Measurements from ENCODE around the gene CCZ1B.
A peak's percentile ranks its signal among the peaks of the same experiment; 100 is the strongest.
"Not testable (repeated sequence)": the region's sequence is repeated elsewhere in the genome, so short reads cannot be mapped to it uniquely, and the experiment has no call there.

CCZ1B gene

DNA sequence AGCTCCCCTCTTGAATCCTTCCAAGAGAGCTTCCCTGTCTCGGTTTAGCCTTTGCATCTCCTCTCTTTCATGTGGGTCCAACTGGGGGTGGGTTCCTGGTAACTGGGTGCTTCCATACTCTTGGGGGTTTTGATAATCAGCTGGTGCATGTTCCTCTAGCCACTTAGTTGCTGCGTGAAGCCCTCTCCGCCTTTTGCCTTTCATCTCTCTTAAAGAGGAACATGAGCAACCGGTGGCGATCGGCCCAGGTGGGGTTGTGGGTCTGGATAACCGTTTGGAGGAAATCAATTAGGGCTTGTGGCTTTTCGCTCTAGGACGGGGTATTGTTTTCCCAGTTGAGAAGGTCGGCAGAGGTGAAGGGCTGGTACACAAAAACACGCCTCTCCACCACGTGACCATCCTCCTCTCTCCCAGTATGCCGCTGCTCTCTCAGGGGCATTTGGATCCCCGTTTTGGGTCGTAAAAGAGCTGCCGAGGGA lies 19.9 kb upstream of the CCZ1B start:
- Histone ChIP-seq H3K4me3 (ENCODE audit: low read length, poor library complexity, severe bottlenecking) (peak overlapping the region; percentile 58), H2AFZ (ENCODE audit: low read length) (peak overlapping the region; percentile 81), H3K4me2 (ENCODE audit: low read depth, low read length, poor library complexity, severe bottlenecking) (peak overlapping the region; percentile 62), H3K9ac (ENCODE audit: low read depth, low read length, poor library complexity, severe bottlenecking) (peak overlapping the region; percentile 43)
- H3K36me3 ChIP-seq (ENCODE audit: insufficient read depth, low read length); H3F3A ChIP-seq (ENCODE audit: low read depth); H3K27me3 ChIP-seq (ENCODE audit: insufficient read depth, low read length, poor library complexity, severe bottlenecking); H4K20me1 ChIP-seq (ENCODE audit: insufficient read depth, low read length, poor library complexity, severe bottlenecking); H3K4me1 ChIP-seq (ENCODE audit: insufficient read depth, low read length, poor library complexity, severe bottlenecking); H3K9me3 ChIP-seq (ENCODE audit: insufficient read depth, low read depth, low read length); H3K79me2 ChIP-seq (ENCODE audit: insufficient read depth, low read length); H3K9me2 ChIP-seq (replicated peaks; ENCODE audit: low read depth, low read length): not testable (repeated sequence)

DNA sequence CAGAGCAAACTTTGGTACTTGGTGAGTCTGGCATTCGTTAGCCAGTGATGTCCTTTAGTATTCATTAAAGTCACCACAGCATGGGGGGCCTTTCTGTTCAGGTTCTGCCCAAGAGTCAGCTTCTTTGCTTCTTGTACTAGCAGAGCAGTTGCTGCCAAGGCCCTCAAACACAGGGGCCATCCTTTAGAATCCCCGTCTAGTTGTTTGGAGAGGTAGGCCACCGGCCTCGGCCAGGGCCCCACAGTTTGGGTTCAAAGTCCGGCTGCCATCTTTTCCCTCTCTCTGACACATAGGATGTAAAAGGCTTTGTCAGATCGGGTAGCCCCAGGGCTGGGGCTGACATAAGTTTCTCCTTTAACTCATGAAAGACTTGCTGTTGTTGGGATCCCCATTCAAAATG lies 17.6 kb upstream of the CCZ1B start:
- H3K4me3 ChIP-seq (ENCODE audit: low read length, poor library complexity, severe bottlenecking); H3K9me3 ChIP-seq (ENCODE audit: insufficient read depth, low read depth, low read length); H3K9me2 ChIP-seq (replicated peaks; ENCODE audit: low read depth, low read length); H3K36me3 ChIP-seq (ENCODE audit: insufficient read depth, low read length); H4K20me1 ChIP-seq (ENCODE audit: insufficient read depth, low read length, poor library complexity, severe bottlenecking); H3K4me1 ChIP-seq (ENCODE audit: insufficient read depth, low read length, poor library complexity, severe bottlenecking); H3K4me2 ChIP-seq (ENCODE audit: low read depth, low read length, poor library complexity, severe bottlenecking); H3K27me3 ChIP-seq (ENCODE audit: insufficient read depth, low read length, poor library complexity, severe bottlenecking); H3K79me2 ChIP-seq (ENCODE audit: insufficient read depth, low read length); H3K9ac ChIP-seq (ENCODE audit: low read depth, low read length, poor library complexity, severe bottlenecking); H2AFZ ChIP-seq (ENCODE audit: low read length); H3F3A ChIP-seq (ENCODE audit: low read depth): not testable (repeated sequence)

DNA sequence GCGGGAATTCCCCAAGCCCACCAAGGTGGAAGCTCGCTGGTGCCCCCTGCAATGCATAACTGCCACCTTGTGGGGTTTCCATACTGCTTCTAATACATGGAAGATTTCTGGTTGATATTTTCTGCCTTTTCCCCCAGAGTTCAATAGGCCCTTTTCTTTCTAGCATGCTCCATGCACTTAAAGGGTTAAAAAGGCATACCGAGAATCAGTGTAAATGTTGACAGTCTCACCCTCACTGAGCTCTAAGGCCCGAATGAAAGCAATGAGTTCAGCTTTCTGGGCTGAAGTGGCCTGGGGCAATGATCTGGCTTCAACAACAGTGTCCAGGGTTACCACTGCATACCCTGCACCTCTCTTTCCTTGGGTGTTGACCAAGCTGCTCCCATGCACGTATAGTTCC lies 17.0 kb upstream of the CCZ1B start:
- H2AFZ ChIP-seq (ENCODE audit: low read length); H3K9me3 ChIP-seq (ENCODE audit: insufficient read depth, low read depth, low read length); H4K20me1 ChIP-seq (ENCODE audit: insufficient read depth, low read length, poor library complexity, severe bottlenecking); H3K36me3 ChIP-seq (ENCODE audit: insufficient read depth, low read length); H3F3A ChIP-seq (ENCODE audit: low read depth); H3K9me2 ChIP-seq (replicated peaks; ENCODE audit: low read depth, low read length); H3K4me2 ChIP-seq (ENCODE audit: low read depth, low read length, poor library complexity, severe bottlenecking); H3K9ac ChIP-seq (ENCODE audit: low read depth, low read length, poor library complexity, severe bottlenecking); H3K4me1 ChIP-seq (ENCODE audit: insufficient read depth, low read length, poor library complexity, severe bottlenecking); H3K79me2 ChIP-seq (ENCODE audit: insufficient read depth, low read length); H3K4me3 ChIP-seq (ENCODE audit: low read length, poor library complexity, severe bottlenecking); H3K27me3 ChIP-seq (ENCODE audit: insufficient read depth, low read length, poor library complexity, severe bottlenecking): not testable (repeated sequence)

DNA sequence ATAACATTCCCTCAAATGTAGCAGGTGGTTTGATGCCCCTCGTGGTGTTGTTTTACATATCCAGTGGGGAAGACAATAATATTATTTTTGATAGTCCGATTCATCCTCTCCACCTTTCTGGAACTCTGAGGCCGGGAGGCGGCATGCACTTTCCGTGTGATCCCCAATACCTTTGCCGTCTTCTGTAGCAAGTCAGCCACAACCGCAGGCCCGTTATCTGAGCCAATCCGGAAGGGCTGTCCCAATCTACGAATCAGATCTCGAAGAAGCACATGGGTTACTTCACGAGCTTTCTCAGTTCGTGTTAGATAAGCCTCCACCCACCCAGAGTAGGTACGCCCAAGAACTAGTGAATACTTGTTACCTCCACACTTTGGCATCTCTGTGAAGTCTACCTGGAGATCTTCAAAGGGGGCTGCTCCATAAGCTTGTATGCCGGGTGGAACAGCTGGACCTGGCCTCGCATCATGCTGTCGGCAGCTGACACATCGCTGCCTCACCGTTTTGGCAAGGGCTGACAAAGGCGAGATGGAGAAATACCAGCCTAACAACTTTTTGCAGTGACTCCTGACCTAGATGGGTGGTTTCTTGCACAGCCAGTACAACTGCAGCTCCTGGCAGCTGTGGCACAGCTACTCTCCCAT lies 16.3 kb upstream of the CCZ1B start:
- H3F3A ChIP-seq (ENCODE audit: low read depth); H4K20me1 ChIP-seq (ENCODE audit: insufficient read depth, low read length, poor library complexity, severe bottlenecking); H3K4me3 ChIP-seq (ENCODE audit: low read length, poor library complexity, severe bottlenecking); H3K9me2 ChIP-seq (replicated peaks; ENCODE audit: low read depth, low read length); H2AFZ ChIP-seq (ENCODE audit: low read length); H3K9me3 ChIP-seq (ENCODE audit: insufficient read depth, low read depth, low read length); H3K79me2 ChIP-seq (ENCODE audit: insufficient read depth, low read length); H3K9ac ChIP-seq (ENCODE audit: low read depth, low read length, poor library complexity, severe bottlenecking); H3K36me3 ChIP-seq (ENCODE audit: insufficient read depth, low read length); H3K4me1 ChIP-seq (ENCODE audit: insufficient read depth, low read length, poor library complexity, severe bottlenecking); H3K27me3 ChIP-seq (ENCODE audit: insufficient read depth, low read length, poor library complexity, severe bottlenecking); H3K4me2 ChIP-seq (ENCODE audit: low read depth, low read length, poor library complexity, severe bottlenecking): not testable (repeated sequence)

DNA sequence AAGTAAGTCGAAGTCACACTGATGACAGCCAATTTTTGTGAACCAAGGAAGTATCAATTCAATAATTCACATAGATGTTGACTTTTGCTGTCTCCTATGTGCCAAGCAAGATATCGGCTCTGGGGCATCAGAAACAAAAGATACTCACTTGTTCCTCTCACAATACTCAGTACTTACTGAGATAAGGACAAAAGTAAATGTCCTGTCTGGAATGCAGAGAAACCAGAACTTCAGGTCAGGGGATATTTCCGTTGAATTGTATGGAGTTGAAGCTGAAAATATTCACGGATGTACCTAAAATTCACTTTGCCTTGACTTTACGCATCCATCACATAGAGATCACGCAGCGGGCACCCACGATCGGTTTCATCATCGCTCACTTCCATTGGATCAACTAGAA lies 11.0 kb upstream of the CCZ1B start:
- peaks cover 16% of the 10 kb centered on the region for H3K27me3 ChIP-seq (ENCODE audit: insufficient read depth, low read length, poor library complexity, severe bottlenecking)

DNA sequence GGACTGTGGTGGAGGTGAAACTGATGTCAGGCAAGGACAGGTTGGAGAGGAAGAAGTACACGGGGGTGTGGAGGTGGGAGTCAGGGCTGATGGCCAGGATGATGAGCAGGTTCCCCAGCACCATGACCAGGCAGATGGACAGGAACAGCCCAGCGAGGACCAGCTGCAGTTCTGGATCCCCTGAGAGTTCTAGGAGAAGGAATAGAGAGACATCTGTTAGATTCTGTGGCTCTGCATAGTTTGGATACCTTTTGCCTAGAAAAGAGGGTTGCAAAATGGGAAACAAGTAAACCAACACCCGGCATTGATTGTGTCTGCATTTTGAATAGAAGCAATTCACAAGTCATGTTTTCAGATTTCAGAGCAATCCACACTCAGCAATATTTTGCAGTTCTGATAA lies 9.4 kb upstream of the CCZ1B start:
- H3K9me3 ChIP-seq (ENCODE audit: insufficient read depth, low read depth, low read length); H3F3A ChIP-seq (ENCODE audit: low read depth); H4K20me1 ChIP-seq (ENCODE audit: insufficient read depth, low read length, poor library complexity, severe bottlenecking); H3K9me2 ChIP-seq (replicated peaks; ENCODE audit: low read depth, low read length); H2AFZ ChIP-seq (ENCODE audit: low read length); H3K4me1 ChIP-seq (ENCODE audit: insufficient read depth, low read length, poor library complexity, severe bottlenecking); H3K9ac ChIP-seq (ENCODE audit: low read depth, low read length, poor library complexity, severe bottlenecking); H3K4me2 ChIP-seq (ENCODE audit: low read depth, low read length, poor library complexity, severe bottlenecking); H3K79me2 ChIP-seq (ENCODE audit: insufficient read depth, low read length); H3K36me3 ChIP-seq (ENCODE audit: insufficient read depth, low read length); H3K4me3 ChIP-seq (ENCODE audit: low read length, poor library complexity, severe bottlenecking): not testable (repeated sequence)
- peaks cover 31% of the 10 kb centered on the region for H3K27me3 ChIP-seq (ENCODE audit: insufficient read depth, low read length, poor library complexity, severe bottlenecking)

More for the DNA sequence above, 11.0 kb upstream of the CCZ1B start:
- not testable (repeated sequence) for H3F3A ChIP-seq (ENCODE audit: low read depth); H3K4me1 ChIP-seq (ENCODE audit: insufficient read depth, low read length, poor library complexity, severe bottlenecking); H3K9ac ChIP-seq (ENCODE audit: low read depth, low read length, poor library complexity, severe bottlenecking); H3K79me2 ChIP-seq (ENCODE audit: insufficient read depth, low read length); H3K4me3 ChIP-seq (ENCODE audit: low read length, poor library complexity, severe bottlenecking); H3K36me3 ChIP-seq (ENCODE audit: insufficient read depth, low read length); H3K4me2 ChIP-seq (ENCODE audit: low read depth, low read length, poor library complexity, severe bottlenecking); H3K9me3 ChIP-seq (ENCODE audit: insufficient read depth, low read depth, low read length); H3K9me2 ChIP-seq (replicated peaks; ENCODE audit: low read depth, low read length); H4K20me1 ChIP-seq (ENCODE audit: insufficient read depth, low read length, poor library complexity, severe bottlenecking); H2AFZ ChIP-seq (ENCODE audit: low read length)
